IMR-90 (cell line): ENCODE data around the gene APBB1IP. TPM values are rescaled to one million over a fixed set of nuclear protein-coding genes. Genes with fewer than 3 reads are reported as not detected.
"Not testable (repeated sequence)": the region's sequence is repeated elsewhere in the genome, so short reads cannot be mapped to it uniquely, and the experiment has no call there.

Source experiments
- ATAC-seq: fragments of 200-7000 bp; cut with Tn5 transposase; 2 replicates; pipeline ENCODE4 v1.9.1; 2020; ENCODE audit warnings: low read depth, mild to moderate bottlenecking, moderate library complexity
- BruUV-seq: library from RNA; stranded (reverse); fragments of 400-500 nt; replicated peaks from 2 replicates; lab custom pipeline; 2021; lab: Mats Ljungman, UMichigan
- CTCF ChIA-PET: fragments of 300-600 bp; formaldehyde crosslinking; extraction: SDS; loops from one replicate; lab custom pipeline; 2021; ENCODE audit warnings: antibody characterized with exemption; lab: Yijun Ruan, JAX
- POLR2A ChIA-PET: fragments of 300-600 bp; sonication (Branson Sonifier 250); formaldehyde crosslinking; loops from one replicate; lab custom pipeline; 2022; ENCODE audit warnings: antibody characterized with exemption; ENCODE audit not compliant: unreplicated experiment; lab: Charles Lee
- DNase-seq: peaks from one replicate; pipeline ENCODE4 v3.0.0; 2013
- H2AFZ ChIP-seq: replicated peaks from 2 replicates; pipeline ENCODE3; 2013; ENCODE audit warnings: low read length, mild to moderate bottlenecking; ENCODE audit not compliant: poor library complexity
- H2AK5ac ChIP-seq: 2 replicates; pipeline ENCODE4 v1.6.1; 2013; ENCODE audit warnings: low read depth, low read length, inconsistent platforms
- H2AK9ac ChIP-seq: replicated peaks from 2 replicates; pipeline ENCODE3; 2013; ENCODE audit warnings: mild to moderate bottlenecking, low read depth, low read length, moderate library complexity; ENCODE audit not compliant: poor library complexity
- H2BK120ac ChIP-seq: 2 replicates; pipeline ENCODE4 v1.6.1; 2013; ENCODE audit warnings: low read depth, low read length, inconsistent platforms
- H2BK15ac ChIP-seq: 3 replicates; pipeline ENCODE4 v1.6.1; 2013; ENCODE audit warnings: low read depth, low read length, inconsistent platforms
- H2BK20ac ChIP-seq: 2 replicates; pipeline ENCODE4 v1.6.1; 2013; ENCODE audit warnings: low read depth, mild to moderate bottlenecking, inconsistent platforms, low read length, moderate library complexity
- H2BK5ac ChIP-seq: 2 replicates; pipeline ENCODE4 v1.6.1; 2013; ENCODE audit warnings: mild to moderate bottlenecking, low read depth, low read length, inconsistent platforms; ENCODE audit not compliant: poor library complexity, severe bottlenecking
- H3K14ac ChIP-seq: replicated peaks from 2 replicates; pipeline ENCODE4 v1.6.1; 2013; ENCODE audit warnings: low read depth, low read length, inconsistent platforms
- H3K18ac ChIP-seq: 2 replicates; pipeline ENCODE4 v1.6.1; 2013; ENCODE audit warnings: low read depth, low read length, control low read depth
- H3K23ac ChIP-seq: 2 replicates; pipeline ENCODE4 v1.6.1; 2013; ENCODE audit warnings: low read depth, low read length, inconsistent platforms
- H3K27ac ChIP-seq: 2 replicates; pipeline ENCODE4 v1.5.1; 2013; ENCODE audit warnings: mild to moderate bottlenecking, control low read depth, low read length; ENCODE audit not compliant: insufficient read depth
- H3K27me3 ChIP-seq: 2 replicates; pipeline ENCODE4 v1.6.1; 2013; ENCODE audit warnings: low read length; ENCODE audit not compliant: control insufficient read depth, insufficient read depth
- H3K36me3 ChIP-seq: 2 replicates; pipeline ENCODE4 v1.6.1; 2013; ENCODE audit warnings: low read length, mixed read lengths; ENCODE audit not compliant: control insufficient read depth, insufficient read depth
- H3K4ac ChIP-seq: 2 replicates; pipeline ENCODE4 v1.6.1; 2013; ENCODE audit warnings: low read depth, low read length, inconsistent platforms
- H3K4me1 ChIP-seq: 2 replicates; pipeline ENCODE4 v1.6.1; 2013; ENCODE audit warnings: low read length, mixed read lengths; ENCODE audit not compliant: control insufficient read depth, insufficient read depth
- H3K4me2 ChIP-seq: 2 replicates; pipeline ENCODE4 v1.6.1; 2013; ENCODE audit warnings: low read depth, mild to moderate bottlenecking, control low read depth, low read length, moderate library complexity
- H3K4me3 ChIP-seq: 2 replicates; pipeline ENCODE4 v1.5.1; 2013; ENCODE audit warnings: low read depth, mild to moderate bottlenecking, control low read depth, low read length, moderate library complexity; ENCODE audit not compliant: insufficient read depth
- H3K56ac ChIP-seq: 2 replicates; pipeline ENCODE4 v1.6.1; 2013; ENCODE audit warnings: low read length, inconsistent platforms; ENCODE audit not compliant: insufficient read depth; ENCODE audit errors: extremely low read depth
- H3K79me1 ChIP-seq, 2 experiments: 2 replicates each; pipeline ENCODE4 v1.6.1; 2013; ENCODE audit warnings: low read length in 2 of 2, inconsistent platforms in 1 of 2, low read depth in 1 of 2
- H3K9ac ChIP-seq: 2 replicates; pipeline ENCODE4 v1.6.1; 2013; ENCODE audit warnings: low read depth, low read length, control low read depth
- H3K9me1 ChIP-seq: 2 replicates; pipeline ENCODE4 v1.6.1; 2013; ENCODE audit warnings: low read length, inconsistent platforms; ENCODE audit not compliant: insufficient read depth
- H3K9me3 ChIP-seq: 2 replicates; pipeline ENCODE4 v1.6.1; 2013; ENCODE audit warnings: low read length; ENCODE audit not compliant: control insufficient read depth, insufficient read depth
- H4K20me1 ChIP-seq: 2 replicates; pipeline ENCODE4 v1.6.1; 2013; ENCODE audit warnings: low read length, inconsistent platforms; ENCODE audit not compliant: insufficient read depth
- H4K5ac ChIP-seq: 2 replicates; pipeline ENCODE4 v1.6.1; 2013; ENCODE audit warnings: mild to moderate bottlenecking, low read depth, low read length, control low read depth
- H4K8ac ChIP-seq, 2 experiments: 2 replicates each; pipeline ENCODE4 v1.6.1; 2013; ENCODE audit warnings: low read depth in 2 of 2, low read length in 2 of 2, control low read depth in 1 of 2, inconsistent platforms in 1 of 2
- H4K91ac ChIP-seq: 2 replicates; pipeline ENCODE4 v1.6.1; 2013; ENCODE audit warnings: low read depth, low read length, inconsistent platforms; ENCODE audit not compliant: insufficient read depth
- CEBPB ChIP-seq: IDR thresholded peaks from 2 replicates; pipeline ENCODE4 v1.6.1; 2012; ENCODE audit warnings: low read depth, low read length, improper control_type of control experiment
- CHD1 ChIP-seq: IDR thresholded peaks from 2 replicates; pipeline ENCODE4 v1.6.1; 2012; ENCODE audit warnings: low read depth, low read length, improper control_type of control experiment
- FOS ChIP-seq: fragments of 150-350 bp; IDR thresholded peaks from 2 replicates; pipeline ENCODE4 v1.6.1; 2016; ENCODE audit warnings: low read depth, low read length
- MXI1 ChIP-seq: IDR thresholded peaks from 2 replicates; pipeline ENCODE4 v1.6.1; 2012; ENCODE audit warnings: low read depth, mild to moderate bottlenecking, low read length, moderate library complexity, borderline replicate concordance
- RFX5 ChIP-seq: IDR thresholded peaks from 2 replicates; pipeline ENCODE4 v1.8.0; 2012; ENCODE audit warnings: low read depth, mild to moderate bottlenecking, low read length, moderate library complexity
- WGBS, 2 experiments: methylation state at CpG; one replicate each; pipeline versions ENCODE4 v1.1.5 to v1.1.7; 2013; ENCODE audit warnings: missing lambda C conversion rate in 2 of 2; ENCODE audit not compliant: insufficient read length in 1 of 2; ENCODE audit errors: extremely low coverage in 2 of 2; 5-methylcytosine and 5-hydroxymethylcytosine counted together
- dilution Hi-C: fragments of 300-500 bp; cut with HindIII; formaldehyde crosslinking; loops from one replicate; pipeline ENCODE4 v1.14.3; 2018; ENCODE audit warnings: low sequenced_read_pairs; ENCODE audit not compliant: unreplicated experiment
- in situ Hi-C: fragments of 300-500 bp; cut with MboI; formaldehyde crosslinking; loops from 3 replicates; pipeline ENCODE4 v1.14.3; 2019; ENCODE audit warnings: low sequenced_read_pairs, inconsistent platforms, mixed read lengths
- intact Hi-C: fragments of 100-400 bp; cut with micrococcal nuclease; formaldehyde crosslinking; loops from 2 replicates; pipeline ENCODE4 v1.10.0; 2022
- polyA plus RNA-seq, 3 experiments: library from polyadenylated mRNA; depleted of rRNA; stranded (reverse); fragments of >200 nt; gene quantifications; 2 replicates each; pipeline ENCODE4 v1.2.3, GENCODE V29; 2012; ENCODE audit warnings: low replicate concordance in 1 of 3
- total RNA-seq: library from RNA; depleted of rRNA; stranded (reverse); fragments of >200 nt; gene quantifications from 2 replicates; pipeline ENCODE4 v1.2.3, GENCODE V29; 2012
- TF ChIP-seq, protein P1 (sequence below): fragments of 150-350 bp; IDR thresholded peaks from 2 replicates; pipeline ENCODE4 v1.6.1; 2016; ENCODE audit warnings: low read depth, mild to moderate bottlenecking, low read length, moderate library complexity, borderline replicate concordance

Gene APBB1IP
- total and polyA plus RNA-seq, 2 of the 4 experiments (the other 2 are of a cell fraction), result not detected

DNA sequence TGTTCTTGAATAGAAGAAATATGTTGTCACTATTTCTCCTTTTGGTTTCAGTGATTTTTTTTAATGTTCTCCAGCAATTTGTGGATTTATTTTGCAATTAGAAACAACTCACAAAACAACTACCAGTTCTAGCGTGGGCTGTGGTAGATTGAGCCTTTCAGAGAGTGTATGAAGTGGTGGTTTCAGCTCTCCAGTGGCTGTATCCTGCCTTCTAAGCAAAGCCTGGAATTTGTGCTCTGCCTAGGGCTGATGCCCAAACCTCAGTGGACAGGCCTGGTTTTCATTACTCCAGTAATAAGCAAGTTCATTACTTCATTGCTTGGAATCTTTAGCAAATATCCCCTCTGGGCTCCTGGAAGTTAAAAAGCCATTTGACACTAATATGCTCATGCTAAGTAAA, 35.9 kb downstream of the APBB1IP start:
- no peak for ATAC-seq
- Histone ChIP-seq H4K8ac (no peak overlapping the region), H2AK5ac (no peak overlapping the region), H3K14ac (no peak overlapping the region), H2BK120ac (no peak overlapping the region), H3K9ac (no peak overlapping the region), H2BK15ac (no peak overlapping the region), H3K23ac (no peak overlapping the region), H3K56ac (no peak overlapping the region), H2BK20ac (no peak overlapping the region), H2AK9ac (no peak overlapping the region), H3K4me1 (no peaks in the 10 kb centered on the region), H3K4me3 (no peak overlapping the region), H2BK5ac (no peak overlapping the region), H4K5ac (no peak overlapping the region), H3K36me3 (no peaks in the 10 kb centered on the region), H3K9me1 (no peaks in the 10 kb centered on the region), H3K9me3 (peaks cover 13% of the 10 kb centered on the region), H2AFZ (no peak overlapping the region), H3K27me3 (no peaks in the 10 kb centered on the region), H3K27ac (no peak overlapping the region), H3K79me1 (no peaks in the 10 kb centered on the region), H3K18ac (no peak overlapping the region), H3K4ac (no peak overlapping the region), H4K20me1 (no peaks in the 10 kb centered on the region), H3K4me2 (no peak overlapping the region), H4K91ac (no peak overlapping the region)
- no CpG with 5 or more reads among the region's 1 CpG for WGBS, 2 experiments
- CTCF ChIA-PET, result no interaction called here
- TF ChIP-seq CHD1 (no peak), RFX5 (no peak), FOS (no peak), MXI1 (no peak), CEBPB (no peak)
- TF ChIP-seq, protein P1, sequence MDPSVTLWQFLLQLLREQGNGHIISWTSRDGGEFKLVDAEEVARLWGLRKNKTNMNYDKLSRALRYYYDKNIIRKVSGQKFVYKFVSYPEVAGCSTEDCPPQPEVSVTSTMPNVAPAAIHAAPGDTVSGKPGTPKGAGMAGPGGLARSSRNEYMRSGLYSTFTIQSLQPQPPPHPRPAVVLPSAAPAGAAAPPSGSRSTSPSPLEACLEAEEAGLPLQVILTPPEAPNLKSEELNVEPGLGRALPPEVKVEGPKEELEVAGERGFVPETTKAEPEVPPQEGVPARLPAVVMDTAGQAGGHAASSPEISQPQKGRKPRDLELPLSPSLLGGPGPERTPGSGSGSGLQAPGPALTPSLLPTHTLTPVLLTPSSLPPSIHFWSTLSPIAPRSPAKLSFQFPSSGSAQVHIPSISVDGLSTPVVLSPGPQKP, result no peak
- in situ Hi-C loops (no loop called here), intact Hi-C loops (no loop called here), dilution Hi-C loops (no loop called here)
- DNase-seq, result no peak
- POLR2A ChIA-PET, result no interaction called here
- no TSS peak for BruUV-seq

DNA sequence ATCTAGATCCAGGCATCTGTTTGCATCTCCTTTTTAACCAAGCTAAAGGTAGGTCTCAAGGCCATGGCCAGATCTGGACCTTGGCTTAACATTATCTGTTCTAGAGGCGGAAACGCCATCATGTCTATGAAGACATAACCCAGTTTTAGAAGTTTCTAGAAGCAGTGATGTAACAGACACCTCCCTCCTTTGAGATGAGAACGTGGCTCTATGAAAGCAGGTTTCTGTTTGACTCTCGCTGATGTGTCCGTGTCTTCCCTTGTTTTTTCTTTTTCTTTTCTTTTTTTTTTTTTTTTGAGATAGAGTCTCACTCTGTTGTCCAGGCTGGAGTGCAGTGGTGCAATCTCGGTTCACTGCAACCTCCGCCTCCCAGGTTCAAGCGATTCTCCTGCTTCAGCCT, 36.7 kb downstream of the APBB1IP start:
- H3K4me3 ChIP-seq, DNase-seq, H3K9me1 ChIP-seq, H2BK120ac ChIP-seq, H3K4ac ChIP-seq, POLR2A ChIA-PET, H3K14ac ChIP-seq, H2AK5ac ChIP-seq, H3K23ac ChIP-seq, H3K18ac ChIP-seq, intact Hi-C loops, H4K91ac ChIP-seq, H2AK9ac ChIP-seq, H3K4me2 ChIP-seq, in situ Hi-C loops, H4K20me1 ChIP-seq, H2BK5ac ChIP-seq, ATAC-seq, dilution Hi-C loops, H4K5ac ChIP-seq, H2BK15ac ChIP-seq, CTCF ChIA-PET, H4K8ac ChIP-seq, H3K79me1 ChIP-seq, H3K27ac ChIP-seq, H3K4me1 ChIP-seq, H3K56ac ChIP-seq, H2AFZ ChIP-seq, BruUV-seq, H3K9ac ChIP-seq, H3K27me3 ChIP-seq, H2BK20ac ChIP-seq, H3K36me3 ChIP-seq: not testable (repeated sequence)
- H3K9me3 ChIP-seq, result peaks cover 14% of the 10 kb centered on the region
- WGBS, 2 experiments, result no CpG with 5 or more reads among the region's 8 CpGs
